Measurements from ENCODE around the gene SMIM45. TPM values are rescaled to one million over a fixed set of nuclear protein-coding genes. Genes with fewer than 3 reads are reported as not detected.

The SMIM45 gene

DNA sequence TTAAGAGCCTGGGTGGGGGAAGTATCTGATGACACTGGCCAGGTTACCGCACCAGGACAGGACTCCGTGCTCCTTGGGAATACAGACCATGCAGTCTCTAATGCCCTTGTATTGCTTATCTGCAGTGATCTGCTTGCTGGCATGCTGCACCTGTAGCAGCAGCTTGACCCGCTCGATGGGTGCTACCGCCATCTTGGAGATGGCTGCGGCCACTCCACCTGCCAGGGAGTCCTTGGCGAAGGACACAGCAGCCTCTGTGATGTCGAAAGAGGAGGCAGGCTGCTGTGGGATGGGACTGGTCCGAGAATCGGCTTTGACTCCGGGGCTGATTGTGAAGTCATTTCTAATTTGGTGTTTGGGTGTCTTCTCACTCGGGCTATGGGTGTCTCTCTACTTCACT lies 49.8 kb downstream of the SMIM45 start:
- no peak for FAIRE-seq
- Histone ChIP-seq H3K36me3 (ENCODE audit: control insufficient read depth in 2 of 2, insufficient read depth in 2 of 2, low read length in 1 of 2) (no peaks in the 10 kb centered on the region), H3K79me2 (ENCODE audit: control insufficient read depth, insufficient read depth, low read length) (peaks cover 5% of the 10 kb centered on the region), H3K4me3 (no peak overlapping the region), H3K4me2 (ENCODE audit: control insufficient read depth, insufficient read depth) (no peak overlapping the region), H3K27ac (ENCODE audit: control insufficient read depth, insufficient read depth) (no peak overlapping the region), H3K9me3 (replicated peaks; ENCODE audit: control insufficient read depth, insufficient read depth, low read length) (no peaks in the 10 kb centered on the region; the same call in 1 of the 3 replicates), H3K9ac (ENCODE audit: control insufficient read depth, insufficient read depth, low read length) (no peak overlapping the region), H3K27me3 (replicated peaks in 1 of 2; ENCODE audit: control insufficient read depth in 2 of 2, insufficient read depth in 2 of 2, low read length in 1 of 2) (no peaks in the 10 kb centered on the region), H2AFZ (ENCODE audit: control insufficient read depth, low read depth, low read length) (no peak overlapping the region), H3K4me1 (ENCODE audit: control insufficient read depth, insufficient read depth, low read length) (peaks cover 13% of the 10 kb centered on the region), H4K20me1 (ENCODE audit: control insufficient read depth, insufficient read depth) (no peaks in the 10 kb centered on the region)
- ChIA-PET RAD21 (ENCODE audit: unreplicated experiment) (no interaction called here), SMC1A (ENCODE audit: uncharacterized antibody, unreplicated experiment) (interaction anchor here (1.0 kb wide), 1 partner anchor 8 kb away, joined by 3 read pairs; no protein-coding TSS in a partner anchor), CTCF (no interaction called here), POLR2A (no interaction called here)
- no peak for TF ChIP-seq RCOR1 (conservative IDR thresholded peaks at IDR 0.05; ENCODE audit: low read depth, low read length)
- in situ Hi-C loops (cut with MboI): no loop called here
- 98% methylated on average over 12 of the region's 12 CpGs for WGBS (ENCODE audit: insufficient coverage, insufficient replicate concordance, low lambda C conversion rate, missing lambda C conversion rate)
- intact Hi-C loops (cut with micrococcal nuclease; ENCODE audit: unreplicated experiment): no loop called here
- BruUV-seq (replicated peaks): no TSS peak
- ATAC-seq: no peak
- no peak for DNase-seq (ENCODE audit: low read depth, low spot score)

DNA sequence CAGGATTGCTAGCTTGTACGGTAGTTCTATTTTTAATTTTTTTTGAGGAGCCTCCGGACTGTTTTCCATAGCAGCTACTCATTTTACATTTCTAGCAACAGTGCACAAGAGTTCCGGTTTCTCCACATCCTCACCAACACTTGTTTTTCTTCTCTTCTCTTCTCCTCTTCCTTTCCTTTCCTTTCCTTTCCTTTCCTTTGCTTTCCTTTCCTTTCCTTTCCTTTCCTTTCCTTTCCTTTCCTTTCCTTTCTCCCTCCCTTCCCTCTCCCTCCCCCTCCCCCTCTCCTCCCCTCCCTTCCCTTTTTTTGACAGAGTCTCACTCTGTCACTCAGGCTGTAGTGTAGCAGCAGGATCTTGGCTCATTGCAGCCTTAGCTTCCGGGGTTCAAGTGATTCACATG lies 56.0 kb downstream of the SMIM45 start:
- BruUV-seq (replicated peaks): no TSS peak
- DNase-seq (ENCODE audit: low read depth, low spot score) (no peak), ATAC-seq (no peak), FAIRE-seq (no peak)
- H4K20me1 ChIP-seq (ENCODE audit: control insufficient read depth, insufficient read depth): no peaks in the 10 kb centered on the region
- no peak overlapping the region for H3K9ac ChIP-seq (ENCODE audit: control insufficient read depth, insufficient read depth, low read length)
- no peak overlapping the region for H2AFZ ChIP-seq (ENCODE audit: control insufficient read depth, low read depth, low read length)
- no peaks in the 10 kb centered on the region for H3K79me2 ChIP-seq (ENCODE audit: control insufficient read depth, insufficient read depth, low read length)
- ChIA-PET POLR2A (no interaction called here), SMC1A (ENCODE audit: uncharacterized antibody, unreplicated experiment) (no interaction called here), CTCF (no interaction called here), RAD21 (ENCODE audit: unreplicated experiment) (no interaction called here)
- intact Hi-C loops (cut with micrococcal nuclease; ENCODE audit: unreplicated experiment) (no loop called here), in situ Hi-C loops (cut with MboI) (no loop called here)
- H3K4me3 ChIP-seq: no peak overlapping the region
- H3K9me3 ChIP-seq (replicated peaks; ENCODE audit: control insufficient read depth, insufficient read depth, low read length): no peaks in the 10 kb centered on the region; the same call in 2 of the 3 replicates
- H3K27me3 ChIP-seq (replicated peaks in 1 of 2; ENCODE audit: control insufficient read depth in 2 of 2, insufficient read depth in 2 of 2, low read length in 1 of 2): no peaks in the 10 kb centered on the region
- no peaks in the 10 kb centered on the region for H3K4me1 ChIP-seq (ENCODE audit: control insufficient read depth, insufficient read depth, low read length)
- no peaks in the 10 kb centered on the region for H3K36me3 ChIP-seq (ENCODE audit: control insufficient read depth in 2 of 2, insufficient read depth in 2 of 2, low read length in 1 of 2)
- H3K27ac ChIP-seq (ENCODE audit: control insufficient read depth, insufficient read depth): no peak overlapping the region
- 64% methylated on average over 4 of the region's 4 CpGs for WGBS (ENCODE audit: insufficient coverage, insufficient replicate concordance, low lambda C conversion rate, missing lambda C conversion rate)
- no peak for TF ChIP-seq NFIC (IDR thresholded peaks at IDR 0.05; ENCODE audit: low read depth, low read length)
- TF ChIP-seq RAD21 (IDR thresholded peaks at IDR 0.05; ENCODE audit: insufficient read depth, low read depth, low read length): no peak
- TF ChIP-seq MXI1 (IDR thresholded peaks at IDR 0.05; ENCODE audit: low read depth, low read length): no peak
- no peak for TF ChIP-seq MTA2 (IDR thresholded peaks at IDR 0.05; ENCODE audit: low read depth)
- no peak for TF ChIP-seq IKZF1 (conservative IDR thresholded peaks at IDR 0.05)
- H3K4me2 ChIP-seq (ENCODE audit: control insufficient read depth, insufficient read depth): no peak overlapping the region

Other genes starting within 250 kb of the SMIM45 start
Only the 7 nearest of the 12 such genes appear.
- 62.9 and 75.3 TPM in 2 replicates for gene SREBF2, start 119.0 kb upstream of the SMIM45 start, total RNA-seq (2014; rRNA removed)
- 52.2 and 56.3 TPM in 2 replicates for gene SREBF2, start 119.0 kb upstream of the SMIM45 start, total RNA-seq (2014; rRNA removed; fragmentation: Illumina TruSeq; extraction: Trizol)
- 171 and 177 TPM in 2 replicates for gene SREBF2, start 119.0 kb upstream of the SMIM45 start, total RNA-seq (2021)
- 94.7 and 124 TPM in 2 replicates for gene SREBF2, start 119.0 kb upstream of the SMIM45 start, polyA plus RNA-seq (2011; rRNA removed)
- 144 and 150 TPM in 2 replicates for gene SREBF2, start 119.0 kb upstream of the SMIM45 start, polyA plus RNA-seq (2014; fragmentation: Illumina TruSeq; extraction: Trizol)
- 1 to 10 TPM; 2.4 to 3.6 TPM for gene SREBF2, start 119.0 kb upstream of the SMIM45 start, polyA plus RNA-seq (2014; fragmentation: Nextera tagmentation; extraction: Ambion mirVana)
- 160 and 184 TPM in 2 replicates for gene SREBF2, start 119.0 kb upstream of the SMIM45 start, polyA plus RNA-seq (2014; rRNA removed)
- 10 to 100 TPM; 73.8 to 82.3 TPM for gene SREBF2, start 119.0 kb upstream of the SMIM45 start, polyA plus RNA-seq (2016; fragmentation: Nextera tagmentation; extraction: Ambion mirVana)
- 3.6 and 6.8 TPM in 2 replicates for gene SHISA8, start 37.1 kb upstream of the SMIM45 start, total RNA-seq (2014; rRNA removed)
- 0.22 and 0.28 TPM in 2 replicates for gene SHISA8, start 37.1 kb upstream of the SMIM45 start, total RNA-seq (2014; rRNA removed; fragmentation: Illumina TruSeq; extraction: Trizol)
- 8.6 and 10.1 TPM in 2 replicates for gene SHISA8, start 37.1 kb upstream of the SMIM45 start, total RNA-seq (2021)
- gene SHISA8, start 37.1 kb upstream of the SMIM45 start, polyA plus RNA-seq (2011; rRNA removed): 0.06 and 0.08 TPM in 2 replicates
- gene SHISA8, start 37.1 kb upstream of the SMIM45 start, polyA plus RNA-seq (2014; fragmentation: Illumina TruSeq; extraction: Trizol): 0.06 TPM in 1 of 2 replicates, not detected in the other
- under 1 TPM; 0.13 to 0.40 TPM for gene SHISA8, start 37.1 kb upstream of the SMIM45 start, polyA plus RNA-seq (2014; fragmentation: Nextera tagmentation; extraction: Ambion mirVana)
- 5.9 and 6.5 TPM in 2 replicates for gene SHISA8, start 37.1 kb upstream of the SMIM45 start, polyA plus RNA-seq (2014; rRNA removed)
- gene SHISA8, start 37.1 kb upstream of the SMIM45 start, polyA plus RNA-seq (2016; fragmentation: Nextera tagmentation; extraction: Ambion mirVana): under 1 TPM; 0.20 to 0.27 TPM
- gene TNFRSF13C, start 25.3 kb upstream of the SMIM45 start, total RNA-seq (2014; rRNA removed): 35.9 and 37.6 TPM in 2 replicates
- 22.3 and 23.2 TPM in 2 replicates for gene TNFRSF13C, start 25.3 kb upstream of the SMIM45 start, total RNA-seq (2014; rRNA removed; fragmentation: Illumina TruSeq; extraction: Trizol)
- gene TNFRSF13C, start 25.3 kb upstream of the SMIM45 start, total RNA-seq (2021): 90.1 and 91.4 TPM in 2 replicates
- 9.7 and 16.4 TPM in 2 replicates for gene TNFRSF13C, start 25.3 kb upstream of the SMIM45 start, polyA plus RNA-seq (2011; rRNA removed)
- gene TNFRSF13C, start 25.3 kb upstream of the SMIM45 start, polyA plus RNA-seq (2014; fragmentation: Illumina TruSeq; extraction: Trizol): 20.6 and 26.9 TPM in 2 replicates
- 1 to 10 TPM; 6.9 to 9.6 TPM for gene TNFRSF13C, start 25.3 kb upstream of the SMIM45 start, polyA plus RNA-seq (2014; fragmentation: Nextera tagmentation; extraction: Ambion mirVana)
- gene TNFRSF13C, start 25.3 kb upstream of the SMIM45 start, polyA plus RNA-seq (2014; rRNA removed): 42.3 and 43.0 TPM in 2 replicates
- 10 to 100 TPM; 26.6 to 30.4 TPM for gene TNFRSF13C, start 25.3 kb upstream of the SMIM45 start, polyA plus RNA-seq (2016; fragmentation: Nextera tagmentation; extraction: Ambion mirVana)
- 145 and 158 TPM in 2 replicates for gene CENPM, start 5.0 kb upstream of the SMIM45 start, total RNA-seq (2014; rRNA removed)
- gene CENPM, start 5.0 kb upstream of the SMIM45 start, total RNA-seq (2014; rRNA removed; fragmentation: Illumina TruSeq; extraction: Trizol): 45.3 and 53.0 TPM in 2 replicates
- 81.6 and 84.4 TPM in 2 replicates for gene CENPM, start 5.0 kb upstream of the SMIM45 start, total RNA-seq (2021)
- 26.6 and 67.9 TPM in 2 replicates for gene CENPM, start 5.0 kb upstream of the SMIM45 start, polyA plus RNA-seq (2011; rRNA removed)
- 9.8 and 38.9 TPM in 2 replicates for gene CENPM, start 5.0 kb upstream of the SMIM45 start, polyA plus RNA-seq (2014; fragmentation: Illumina TruSeq; extraction: Trizol)
- 10 to 100 TPM; 36.7 to 62.3 TPM for gene CENPM, start 5.0 kb upstream of the SMIM45 start, polyA plus RNA-seq (2014; fragmentation: Nextera tagmentation; extraction: Ambion mirVana)
- 126 and 148 TPM in 2 replicates for gene CENPM, start 5.0 kb upstream of the SMIM45 start, polyA plus RNA-seq (2014; rRNA removed)
- gene CENPM, start 5.0 kb upstream of the SMIM45 start, polyA plus RNA-seq (2016; fragmentation: Nextera tagmentation; extraction: Ambion mirVana): 100 to 1,000 TPM; 177 to 212 TPM
- 1.1 and 1.5 TPM in 2 replicates for gene SEPTIN3, start 17.3 kb downstream of the SMIM45 start, total RNA-seq (2014; rRNA removed)
- gene SEPTIN3, start 17.3 kb downstream of the SMIM45 start, total RNA-seq (2014; rRNA removed; fragmentation: Illumina TruSeq; extraction: Trizol): 1.3 and 1.4 TPM in 2 replicates
- gene SEPTIN3, start 17.3 kb downstream of the SMIM45 start, total RNA-seq (2021): 1.7 and 1.9 TPM in 2 replicates
- gene SEPTIN3, start 17.3 kb downstream of the SMIM45 start, polyA plus RNA-seq (2011; rRNA removed): 0.43 and 0.52 TPM in 2 replicates
- gene SEPTIN3, start 17.3 kb downstream of the SMIM45 start, polyA plus RNA-seq (2014; fragmentation: Illumina TruSeq; extraction: Trizol): 3.1 TPM in 2 replicates
- gene SEPTIN3, start 17.3 kb downstream of the SMIM45 start, polyA plus RNA-seq (2014; fragmentation: Nextera tagmentation; extraction: Ambion mirVana): under 1 TPM; 0.39 to 0.60 TPM
- gene SEPTIN3, start 17.3 kb downstream of the SMIM45 start, polyA plus RNA-seq (2014; rRNA removed): 1.5 and 1.8 TPM in 2 replicates
- under 1 TPM; 0.05 to 0.15 TPM for gene SEPTIN3, start 17.3 kb downstream of the SMIM45 start, polyA plus RNA-seq (2016; fragmentation: Nextera tagmentation; extraction: Ambion mirVana)
- 0.65 and 1.1 TPM in 2 replicates for gene WBP2NL, start 46.6 kb downstream of the SMIM45 start, total RNA-seq (2014; rRNA removed)
- gene WBP2NL, start 46.6 kb downstream of the SMIM45 start, total RNA-seq (2014; rRNA removed; fragmentation: Illumina TruSeq; extraction: Trizol): 1.3 and 1.4 TPM in 2 replicates
- 1.5 and 1.8 TPM in 2 replicates for gene WBP2NL, start 46.6 kb downstream of the SMIM45 start, total RNA-seq (2021)
- 0.46 and 0.88 TPM in 2 replicates for gene WBP2NL, start 46.6 kb downstream of the SMIM45 start, polyA plus RNA-seq (2011; rRNA removed)
- gene WBP2NL, start 46.6 kb downstream of the SMIM45 start, polyA plus RNA-seq (2014; fragmentation: Illumina TruSeq; extraction: Trizol): 1.7 and 2.8 TPM in 2 replicates
- gene WBP2NL, start 46.6 kb downstream of the SMIM45 start, polyA plus RNA-seq (2014; fragmentation: Nextera tagmentation; extraction: Ambion mirVana): 1 to 10 TPM; 1.3 to 1.6 TPM
- gene WBP2NL, start 46.6 kb downstream of the SMIM45 start, polyA plus RNA-seq (2014; rRNA removed): 0.70 and 1.9 TPM in 2 replicates
- 1 to 10 TPM in 1 of 2 experiments, under 1 TPM in 1; 0.90 to 1.3 TPM for gene WBP2NL, start 46.6 kb downstream of the SMIM45 start, polyA plus RNA-seq (2016; fragmentation: Nextera tagmentation; extraction: Ambion mirVana)
- gene NAGA, start 118.7 kb downstream of the SMIM45 start, total RNA-seq (2014; rRNA removed): 45.9 and 46.0 TPM in 2 replicates
- gene NAGA, start 118.7 kb downstream of the SMIM45 start, total RNA-seq (2014; rRNA removed; fragmentation: Illumina TruSeq; extraction: Trizol): 22.7 and 23.1 TPM in 2 replicates
- 33.9 and 34.4 TPM in 2 replicates for gene NAGA, start 118.7 kb downstream of the SMIM45 start, total RNA-seq (2021)
- gene NAGA, start 118.7 kb downstream of the SMIM45 start, polyA plus RNA-seq (2011; rRNA removed): 14.5 and 29.8 TPM in 2 replicates
- gene NAGA, start 118.7 kb downstream of the SMIM45 start, polyA plus RNA-seq (2014; fragmentation: Illumina TruSeq; extraction: Trizol): 19.6 and 32.6 TPM in 2 replicates
- 1 to 10 TPM; 9.3 to 9.8 TPM for gene NAGA, start 118.7 kb downstream of the SMIM45 start, polyA plus RNA-seq (2014; fragmentation: Nextera tagmentation; extraction: Ambion mirVana)
- 43.7 and 45.0 TPM in 2 replicates for gene NAGA, start 118.7 kb downstream of the SMIM45 start, polyA plus RNA-seq (2014; rRNA removed)
- gene NAGA, start 118.7 kb downstream of the SMIM45 start, polyA plus RNA-seq (2016; fragmentation: Nextera tagmentation; extraction: Ambion mirVana): 10 to 100 TPM; 34.1 to 39.0 TPM